Keratinocyte (primary cell): ENCODE data around the gene ZBTB5. TPM values are rescaled to one million over a fixed set of nuclear protein-coding genes. Genes with fewer than 3 reads are reported as not detected.

Experiments used
- DNase-seq: peaks from one replicate; pipeline ENCODE4 v3.0.0-alpha.2; 2011; ENCODE audit warnings: low read depth, missing footprints, low spot score
- FAIRE-seq: peaks from 2 replicates; lab custom pipeline; 2011; peaks lifted over from hg19 to GRCh38; lab: Jason Lieb, UNC
- H2AFZ ChIP-seq: 2 replicates; pipeline ENCODE4 v1.6.0; 2012; ENCODE audit warnings: low read length, control low read depth, inconsistent platforms; ENCODE audit not compliant: control insufficient read depth
- H3K27ac ChIP-seq: 2 replicates; pipeline ENCODE4 v1.5.1; 2011; ENCODE audit warnings: low read length; ENCODE audit not compliant: control insufficient read depth, insufficient read depth
- H3K27me3 ChIP-seq: 3 replicates; pipeline ENCODE4 v1.6.0; 2011; ENCODE audit warnings: low read length; ENCODE audit not compliant: control insufficient read depth, insufficient read depth; ENCODE audit errors: extremely low read depth
- H3K36me3 ChIP-seq, 2 experiments: 2 replicates in 1 of 2; 3 replicates in 1 of 2; pipeline ENCODE4 v1.5.1; 2011; ENCODE audit warnings: low read length in 2 of 2, mild to moderate bottlenecking in 1 of 2; ENCODE audit not compliant: control insufficient read depth in 2 of 2, insufficient read depth in 2 of 2; ENCODE audit errors: extremely low read depth in 1 of 2
- H3K4me1 ChIP-seq: 3 replicates; pipeline ENCODE4 v1.5.1; 2011; ENCODE audit warnings: low read length; ENCODE audit not compliant: control insufficient read depth, insufficient read depth; ENCODE audit errors: extremely low read depth
- H3K4me2 ChIP-seq: 3 replicates; pipeline ENCODE4 v1.6.0; 2011; ENCODE audit warnings: low read depth, low read length; ENCODE audit not compliant: control insufficient read depth, insufficient read depth; ENCODE audit errors: extremely low read depth
- H3K4me3 ChIP-seq, 3 experiments: fragments of 200-600 bp in 1 of 3; sonication (generic) in 1 of 3; 2 replicates in 2 of 3; 3 replicates in 1 of 3; pipeline ENCODE4 v1.5.1; 2011 to 2016; ENCODE audit warnings: low read length in 3 of 3, mild to moderate bottlenecking in 3 of 3, control low read depth in 2 of 3, inconsistent platforms in 1 of 3, low read depth in 1 of 3, mixed read lengths in 1 of 3, mixed run types in 1 of 3, moderate library complexity in 1 of 3; ENCODE audit not compliant: control insufficient read depth in 2 of 3, insufficient read depth in 2 of 3; ENCODE audit errors: extremely low read depth in 1 of 3
- H3K79me2 ChIP-seq: 2 replicates; pipeline ENCODE4 v1.6.0; 2012; ENCODE audit warnings: low read length; ENCODE audit not compliant: control insufficient read depth, insufficient read depth
- H3K9ac ChIP-seq: 3 replicates; pipeline ENCODE4 v1.6.0; 2011; ENCODE audit warnings: low read length; ENCODE audit not compliant: control insufficient read depth, insufficient read depth; ENCODE audit errors: extremely low read depth
- H3K9me1 ChIP-seq: 3 replicates; pipeline ENCODE4 v1.6.0; 2011; ENCODE audit warnings: low read length; ENCODE audit not compliant: control insufficient read depth, insufficient read depth; ENCODE audit errors: extremely low read depth
- H3K9me3 ChIP-seq: 2 replicates; pipeline ENCODE4 v1.5.1; 2012; ENCODE audit warnings: low read depth, low read length; ENCODE audit not compliant: control insufficient read depth
- H4K20me1 ChIP-seq: 3 replicates; pipeline ENCODE4 v1.6.0; 2011; ENCODE audit warnings: low read length; ENCODE audit not compliant: control insufficient read depth, insufficient read depth; ENCODE audit errors: extremely low read depth
- CTCF ChIP-seq, 3 experiments: IDR thresholded peaks in 1 of 3; conservative IDR thresholded peaks in 1 of 3; optimal IDR thresholded peaks in 1 of 3; 2 replicates in 2 of 3; 3 replicates in 1 of 3; pipeline versions ENCODE3 to v1.5.1; 2011; ENCODE audit warnings: low read length in 3 of 3, mild to moderate bottlenecking in 3 of 3, moderate library complexity in 2 of 3, control low read depth in 1 of 3, inconsistent platforms in 1 of 3; ENCODE audit not compliant: insufficient read depth in 2 of 3; ENCODE audit errors: extremely low read depth in 1 of 3
- EZH2 ChIP-seq: IDR thresholded peaks from one replicate; pipeline ENCODE4 v1.6.1; 2012; ENCODE audit warnings: inconsistent platforms, mild to moderate bottlenecking, low read length, moderate library complexity
- dilution Hi-C: fragments of 300-500 bp; cut with MboI; formaldehyde crosslinking; loops from one replicate; pipeline ENCODE4 v1.7.0; 2020; ENCODE audit warnings: low sequenced_read_pairs; ENCODE audit not compliant: extremely low pct_ligation_motif_present
- polyA plus RNA-seq, 5 experiments: library from polyadenylated mRNA; depleted of rRNA in 3 of 5; stranded (reverse) in 3 of 5; stranded (forward) in 1 of 5; unstranded in 1 of 5; fragments of >200 nt; gene quantifications; 1 replicate in 1 of 5; 2 replicates in 3 of 5; 3 replicates in 1 of 5; pipeline versions ENCODE4 v1.2.1 to v1.2.3, GENCODE V29; 2011 to 2012; ENCODE audit warnings: missing spikeins in 2 of 5, low read depth in 1 of 5, low replicate concordance in 1 of 5

The ZBTB5 gene
- polyA plus RNA-seq, 1 donor (not counting 4 experiments of a cell fraction or from before 2014, with no cell fraction given), result 12.6 TPM

DNA sequence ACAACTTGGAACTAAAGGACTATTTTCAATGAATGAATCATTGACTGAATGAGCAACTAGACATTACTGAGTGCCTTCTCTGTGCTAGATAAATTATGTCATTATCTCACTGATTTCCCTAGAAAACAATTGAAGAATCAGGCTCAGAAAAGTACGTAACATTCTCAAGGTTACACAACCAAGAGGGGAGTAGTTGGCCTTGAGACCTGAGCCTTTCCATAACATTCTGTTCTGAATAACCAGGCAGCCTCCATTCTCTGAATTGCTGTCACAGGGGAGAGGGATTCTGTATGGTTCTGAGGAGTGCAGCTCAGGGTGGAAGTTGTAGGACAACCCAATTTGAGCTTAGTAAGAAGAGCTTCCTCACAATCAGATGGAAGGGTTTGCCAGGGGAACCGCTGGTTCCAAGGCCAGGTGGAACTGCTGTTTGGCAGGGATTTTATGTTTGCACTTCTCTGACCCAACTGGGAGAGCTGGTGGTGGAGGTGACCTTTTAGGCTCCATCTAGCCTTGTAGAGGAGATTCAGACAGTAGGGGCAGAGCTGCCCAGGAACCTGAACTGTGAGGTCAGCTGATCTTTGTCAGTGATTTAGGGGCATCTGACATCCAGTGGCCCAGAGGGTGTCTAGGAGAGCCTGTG is 36.8 kb upstream of the ZBTB5 start:
- Histone ChIP-seq H3K4me1 (no peaks in the 10 kb centered on the region), H3K9me3 (no peaks in the 10 kb centered on the region), H3K4me3 (no peak overlapping the region), H4K20me1 (peaks cover 2% of the 10 kb centered on the region), H2AFZ (no peak overlapping the region), H3K27ac (no peak overlapping the region), H3K27me3 (no peaks in the 10 kb centered on the region), H3K9me1 (no peaks in the 10 kb centered on the region), H3K9ac (no peak overlapping the region), H3K79me2 (peaks cover 3% of the 10 kb centered on the region), H3K36me3 (peaks cover 30 to 61% of the 10 kb centered on the region in 2 experiments), H3K4me2 (no peak overlapping the region)
- TF ChIP-seq CTCF (optimal IDR thresholded peaks at IDR 0.05 in 1 of 3, IDR thresholded peaks at IDR 0.05 in 1 of 3, conservative IDR thresholded peaks at IDR 0.05 in 1 of 3; ENCODE audit: extremely low read depth in 1 of 3, insufficient read depth in 2 of 3, low read length in 3 of 3) (no peak), EZH2 (no peak)
- no peak for FAIRE-seq
- no peak for DNase-seq
- dilution Hi-C loops, result no loop called here

DNA sequence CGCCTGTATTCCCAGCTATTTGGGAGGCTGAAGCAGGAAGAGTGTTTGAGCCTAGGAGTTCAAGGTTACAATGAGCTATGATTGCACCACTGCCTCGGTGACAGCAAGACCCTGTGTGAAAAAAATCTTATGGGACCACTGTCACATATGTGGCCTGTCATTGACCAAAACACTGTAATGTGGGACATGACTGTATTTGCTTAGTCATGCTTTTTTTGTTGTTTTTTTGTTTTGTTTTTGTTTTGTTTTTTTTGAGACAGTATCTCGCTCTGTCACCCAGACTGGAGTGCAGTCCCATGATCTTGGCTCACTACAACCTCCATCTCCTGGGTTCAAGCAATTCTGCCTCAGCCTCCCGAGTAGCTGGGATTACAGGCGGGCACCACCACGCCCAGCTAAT is 34.0 kb upstream of the ZBTB5 start:
- no peak for TF ChIP-seq CTCF (optimal IDR thresholded peaks at IDR 0.05 in 1 of 3, IDR thresholded peaks at IDR 0.05 in 1 of 3, conservative IDR thresholded peaks at IDR 0.05 in 1 of 3; ENCODE audit: extremely low read depth in 1 of 3, insufficient read depth in 2 of 3, low read length in 3 of 3)
- TF ChIP-seq EZH2, result no peak
- DNase-seq, result no peak
- Histone ChIP-seq H3K4me2 (no peak overlapping the region), H3K79me2 (peaks cover 3% of the 10 kb centered on the region), H3K9me3 (no peaks in the 10 kb centered on the region), H3K4me3 (no peak overlapping the region), H3K36me3 (peaks cover 36 to 64% of the 10 kb centered on the region in 2 experiments), H3K27me3 (no peaks in the 10 kb centered on the region), H4K20me1 (peaks cover 5% of the 10 kb centered on the region), H3K4me1 (no peaks in the 10 kb centered on the region), H3K27ac (no peak overlapping the region), H3K9me1 (no peaks in the 10 kb centered on the region), H2AFZ (no peak overlapping the region), H3K9ac (no peak overlapping the region)
- dilution Hi-C loops, result loop anchor here (25.0 kb wide), 1 partner anchor 88 kb away; the partner anchor contains the start of genes FBXO10 and TOMM5
- FAIRE-seq, result no peak
